GM23338 (cell line): Measurements from ENCODE around the gene IL20RB. TPM values are rescaled to one million over a fixed set of nuclear protein-coding genes. Genes with fewer than 3 reads are reported as not detected.

Experiments used
- ATAC-seq: fragments of 200-7000 bp; cut with Tn5 transposase; 3 replicates; pipeline ENCODE4 v1.9.1; 2020
- DNase-seq: peaks from one replicate; pipeline ENCODE4 v3.0.0-alpha.2; 2015; ENCODE audit warnings: low spot score
- H2AFZ ChIP-seq: fragments of 200-600 bp; sonication (generic); 2 replicates; pipeline ENCODE4 v1.8.0; 2016; ENCODE audit warnings: antibody characterized with exemption, mild to moderate bottlenecking, moderate library complexity
- H3F3A ChIP-seq: fragments of 200-600 bp; sonication (generic); replicated peaks from 2 replicates; pipeline ENCODE4 v1.8.0; 2017; ENCODE audit warnings: antibody characterized with exemption, mixed run types, low read depth
- H3K27ac ChIP-seq: fragments of 200-600 bp; sonication (generic); 2 replicates; pipeline ENCODE4 v1.6.1; 2016; ENCODE audit warnings: low read depth
- H3K27me3 ChIP-seq: fragments of 200-600 bp; sonication (generic); 2 replicates; pipeline ENCODE4 v1.8.0; 2016; ENCODE audit warnings: mild to moderate bottlenecking, mixed run types, moderate library complexity; ENCODE audit not compliant: insufficient read depth
- H3K36me3 ChIP-seq: fragments of 200-600 bp; sonication (generic); 2 replicates; pipeline ENCODE4 v1.8.0; 2016; ENCODE audit warnings: mild to moderate bottlenecking; ENCODE audit not compliant: insufficient read depth
- H3K4me1 ChIP-seq: fragments of 200-600 bp; sonication (generic); 2 replicates; pipeline ENCODE4 v1.8.0; 2016; ENCODE audit warnings: mild to moderate bottlenecking, moderate library complexity; ENCODE audit not compliant: insufficient read depth
- H3K4me2 ChIP-seq: fragments of 200-600 bp; sonication (generic); 2 replicates; pipeline ENCODE4 v1.7.1; 2017; ENCODE audit warnings: mixed run types
- H3K4me3 ChIP-seq: fragments of 200-600 bp; sonication (generic); 2 replicates; pipeline ENCODE4 v1.6.1; 2016; ENCODE audit warnings: mixed run types
- H3K79me2 ChIP-seq: fragments of 200-600 bp; sonication (generic); replicated peaks from 2 replicates; pipeline ENCODE4 v1.8.0; 2017; ENCODE audit warnings: mild to moderate bottlenecking; ENCODE audit not compliant: insufficient read depth
- H3K9me2 ChIP-seq: fragments of 200-600 bp; sonication (generic); 2 replicates; pipeline ENCODE4 v1.8.0; 2017; ENCODE audit not compliant: insufficient read depth
- H4K20me1 ChIP-seq: fragments of 200-600 bp; sonication (generic); replicated peaks from 2 replicates; pipeline ENCODE4 v1.8.0; 2017; ENCODE audit warnings: mild to moderate bottlenecking; ENCODE audit not compliant: insufficient read depth
- H3K27ac Mint-ChIP-seq: 2 replicates; pipeline ENCODE4 v1.8.0; 2020; ENCODE audit warnings: inconsistent platforms, mild to moderate bottlenecking, moderate library complexity, mixed read lengths
- H3K27me3 Mint-ChIP-seq: 3 replicates; pipeline ENCODE4 v1.8.0; 2022; ENCODE audit warnings: low read depth, mild to moderate bottlenecking, moderate library complexity, mixed read lengths, inconsistent platforms; ENCODE audit not compliant: insufficient read depth, poor library complexity
- H3K36me3 Mint-ChIP-seq: 3 replicates; pipeline ENCODE4 v1.8.0; 2021; ENCODE audit warnings: low read depth, mild to moderate bottlenecking, inconsistent platforms, moderate library complexity, mixed read lengths
- H3K4me1 Mint-ChIP-seq: 3 replicates; pipeline ENCODE4 v1.8.0; 2020; ENCODE audit warnings: mild to moderate bottlenecking, inconsistent platforms, mixed read lengths
- H3K4me3 Mint-ChIP-seq: 3 replicates; pipeline ENCODE4 v1.8.0; 2021; ENCODE audit warnings: moderate library complexity, mild to moderate bottlenecking, inconsistent platforms, mixed read lengths
- H3K9me3 Mint-ChIP-seq: 3 replicates; pipeline ENCODE4 v1.8.0; 2020; ENCODE audit warnings: moderate library complexity, mild to moderate bottlenecking, inconsistent platforms, mixed read lengths
- ETS1 ChIP-seq: IDR thresholded peaks from 2 replicates; pipeline ENCODE4 v1.6.1; 2016; ENCODE audit warnings: antibody characterized with exemption
- EZH2 ChIP-seq: fragments of 200-600 bp; sonication (generic); IDR thresholded peaks from one replicate; pipeline ENCODE4 v1.8.0; 2017; ENCODE audit warnings: antibody characterized with exemption, mild to moderate bottlenecking, low read depth; ENCODE audit not compliant: unreplicated experiment
- EZH2phosphoT487 ChIP-seq: fragments of 200-600 bp; sonication (generic); IDR thresholded peaks from one replicate; pipeline ENCODE4 v1.8.1; 2018; ENCODE audit warnings: antibody characterized with exemption; ENCODE audit not compliant: unreplicated experiment
- NANOG ChIP-seq: IDR thresholded peaks from 2 replicates; pipeline ENCODE4 v1.6.1; 2016; ENCODE audit warnings: antibody characterized with exemption, borderline replicate concordance
- POLR2AphosphoS5 ChIP-seq: IDR thresholded peaks from 2 replicates; pipeline ENCODE4 v1.6.1; 2016; ENCODE audit warnings: antibody characterized with exemption, low read depth
- REST ChIP-seq: IDR thresholded peaks from one replicate; pipeline ENCODE4 v1.6.1; 2018; ENCODE audit warnings: antibody characterized with exemption; ENCODE audit not compliant: unreplicated experiment
- ZNF114 ChIP-seq: fragments of 250-450 bp; sonication (Bioruptor Pico); IDR thresholded peaks from 2 replicates; pipeline ENCODE4 v1.5.0; 2020; ENCODE audit warnings: mild to moderate bottlenecking, moderate library complexity
- ZNF462 ChIP-seq: fragments of 250-450 bp; sonication (Bioruptor Pico); IDR thresholded peaks from 2 replicates; pipeline ENCODE4 v1.5.0; 2020; ENCODE audit warnings: mild to moderate bottlenecking, moderate library complexity
- polyA plus RNA-seq: library from polyadenylated mRNA; unstranded; fragments of >200 nt; fragmentation: Nextera tagmentation; extraction: Ambion mirVana; gene quantifications from 2 replicates; pipeline ENCODE4 v1.2.1, GENCODE V29; 2016
- total RNA-seq: library from RNA; depleted of rRNA; stranded (reverse); fragments of >200 nt; shearing (Covaris generic); gene quantifications from 2 replicates; pipeline ENCODE4 v1.2.3, GENCODE V29; 2014

IL20RB gene
- total and polyA plus RNA-seq, 2 experiments from 2014 or later = 1.7 to 4.6 TPM

GRCh38 chr3:136992115-136992514 is 34.3 kb downstream of the IL20RB start:
- Histone ChIP-seq H3K9me2 (no peaks in the 10 kb centered on the region), H3K27me3 (no peaks in the 10 kb centered on the region), H3K4me3 (no peak overlapping the region), H3F3A (no peaks in the 10 kb centered on the region), H3K4me2 (no peak overlapping the region), H3K4me1 (no peaks in the 10 kb centered on the region), H2AFZ (no peak overlapping the region), H3K27ac (no peak overlapping the region), H4K20me1 (no peaks in the 10 kb centered on the region), H3K79me2 (no peaks in the 10 kb centered on the region), H3K36me3 (no peaks in the 10 kb centered on the region)
- Mint-ChIP-seq H3K4me1 (no peaks in the 10 kb centered on the region), H3K9me3 (peaks cover 13% of the 10 kb centered on the region), H3K27ac (no peak overlapping the region), H3K36me3 (peaks cover 14% of the 10 kb centered on the region), H3K27me3 (peaks cover 6% of the 10 kb centered on the region), H3K4me3 (no peak overlapping the region)
- ATAC-seq = no peak
- TF ChIP-seq POLR2AphosphoS5 = no peak
- no peak for TF ChIP-seq NANOG
- no peak for TF ChIP-seq EZH2
- TF ChIP-seq REST = no peak
- TF ChIP-seq ETS1 = no peak
- no peak for TF ChIP-seq ZNF114 (CRISPR knock-in tag)
- TF ChIP-seq EZH2phosphoT487 = no peak
- TF ChIP-seq ZNF462 (CRISPR knock-in tag) = no peak
- no peak for DNase-seq
